HG03139 (cell line): ENCODE measurements around the gene HMOX2.

ENCODE experiments used
- ATAC-seq: cut with Tn5 transposase; IDR thresholded peaks from one replicate; pipeline ENCODE4 v1.9.1; 2021; ENCODE audit not compliant: unreplicated experiment

HMOX2 gene

DNA sequence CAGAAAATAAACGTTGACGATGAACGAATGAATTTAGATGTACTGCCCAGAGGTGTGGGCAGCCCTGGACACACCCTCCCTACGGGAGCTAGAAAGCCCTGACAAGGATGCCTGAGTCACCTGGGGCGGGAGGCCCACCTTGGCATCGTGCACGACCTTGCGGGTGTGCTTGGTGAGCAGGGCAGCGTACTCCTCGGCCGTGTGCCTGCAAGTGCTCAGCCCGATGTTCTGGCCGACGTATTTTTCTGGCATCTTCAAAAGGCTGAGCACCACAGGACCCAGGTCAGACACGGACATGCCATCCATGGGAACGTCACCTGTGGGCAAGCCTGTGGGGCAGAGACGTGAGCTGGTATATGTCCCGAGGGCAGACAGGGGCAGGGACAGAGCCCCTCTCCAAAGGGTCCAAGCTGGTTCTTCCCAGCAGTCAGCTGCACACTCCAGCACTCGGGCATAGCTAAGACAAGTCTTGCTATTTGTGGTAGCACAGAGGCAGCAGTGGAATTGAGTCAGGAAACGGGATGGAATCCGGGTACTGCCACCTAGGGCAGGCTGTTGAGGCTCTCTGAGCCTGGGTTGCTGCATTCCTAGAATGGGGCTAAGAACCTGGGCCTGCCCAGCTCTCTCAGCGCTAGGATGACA lies 12.6 kb upstream of the HMOX2 start:
- ATAC-seq = no peak

DNA sequence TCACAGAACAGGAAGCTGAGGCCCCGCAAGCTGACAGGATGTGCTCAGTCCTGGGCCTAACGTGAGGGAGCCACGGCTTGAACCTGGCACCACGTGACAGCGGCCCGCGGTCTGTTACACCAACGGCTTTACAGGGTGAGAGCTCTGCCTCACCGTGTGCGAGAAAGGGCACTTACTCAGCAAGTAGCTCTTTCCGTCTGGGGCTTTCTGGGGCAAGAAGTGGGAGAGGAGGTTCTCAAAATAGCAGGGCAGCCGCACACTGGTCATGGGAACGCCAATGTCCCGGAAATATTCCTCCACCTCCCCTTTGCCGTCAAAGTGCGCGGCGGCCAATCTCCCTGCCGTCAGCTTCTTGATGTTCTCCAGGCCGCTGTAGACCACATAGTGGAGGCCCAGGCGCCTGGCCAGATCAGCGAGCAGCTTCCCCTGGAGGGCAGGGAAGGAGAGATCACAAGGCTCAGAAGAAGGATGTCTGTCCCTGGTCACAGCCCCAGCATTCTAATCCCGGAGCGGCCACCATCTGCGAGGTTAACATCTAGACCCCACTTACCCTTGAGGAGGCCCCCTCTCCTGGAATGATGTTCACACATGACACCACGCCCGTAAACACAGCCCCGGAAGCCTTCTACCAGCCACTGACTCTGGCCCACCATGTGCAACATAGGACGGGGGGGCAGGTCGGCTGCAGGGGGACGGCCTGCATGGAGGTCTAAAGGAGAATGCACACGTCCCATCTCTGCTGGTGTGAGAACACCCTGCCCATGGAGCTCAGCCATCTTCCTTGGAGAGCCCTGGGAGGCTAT lies 10.0 kb upstream of the HMOX2 start:
- ATAC-seq = no peak

DNA sequence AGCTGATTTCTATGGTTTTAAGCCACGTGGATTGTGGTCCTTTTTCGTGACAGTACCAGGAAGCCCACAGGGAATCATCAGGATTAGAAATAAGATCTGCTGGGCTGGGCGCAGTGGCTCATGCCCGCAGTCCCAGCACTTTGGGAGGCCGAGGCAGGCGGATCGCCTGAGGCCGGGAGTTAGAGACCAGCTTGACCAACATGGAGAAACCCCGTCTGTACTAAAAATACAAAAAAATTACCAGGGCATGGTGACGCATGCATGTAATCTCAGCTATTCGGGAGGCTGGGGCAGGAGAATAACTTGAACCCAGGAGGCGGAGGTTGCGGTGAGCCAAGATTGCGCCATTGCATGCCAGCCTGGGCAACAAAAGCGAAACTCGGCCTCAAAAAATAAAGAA lies 8.3 kb upstream of the HMOX2 start:
- no peak for ATAC-seq

DNA sequence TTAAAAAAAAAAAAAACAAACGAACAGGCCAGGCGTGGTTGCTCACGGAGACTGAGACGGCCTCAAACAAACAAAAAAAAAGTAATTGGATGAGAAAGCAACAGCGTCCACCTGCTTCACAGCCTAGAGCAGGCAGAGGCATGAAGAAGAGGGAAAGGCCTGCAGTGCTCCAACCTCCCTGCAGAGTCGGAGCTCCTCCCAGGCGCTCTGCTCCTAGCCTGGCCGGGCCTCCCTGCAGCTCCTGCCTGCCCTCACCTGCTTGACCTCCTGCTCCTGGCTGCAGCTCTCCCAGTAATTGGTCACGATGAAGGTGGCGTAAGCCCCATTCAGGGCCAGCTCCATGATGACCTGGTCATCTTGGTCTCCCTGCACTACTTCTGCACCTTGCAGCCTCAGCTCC lies 7.2 kb upstream of the HMOX2 start:
- no peak for ATAC-seq

DNA sequence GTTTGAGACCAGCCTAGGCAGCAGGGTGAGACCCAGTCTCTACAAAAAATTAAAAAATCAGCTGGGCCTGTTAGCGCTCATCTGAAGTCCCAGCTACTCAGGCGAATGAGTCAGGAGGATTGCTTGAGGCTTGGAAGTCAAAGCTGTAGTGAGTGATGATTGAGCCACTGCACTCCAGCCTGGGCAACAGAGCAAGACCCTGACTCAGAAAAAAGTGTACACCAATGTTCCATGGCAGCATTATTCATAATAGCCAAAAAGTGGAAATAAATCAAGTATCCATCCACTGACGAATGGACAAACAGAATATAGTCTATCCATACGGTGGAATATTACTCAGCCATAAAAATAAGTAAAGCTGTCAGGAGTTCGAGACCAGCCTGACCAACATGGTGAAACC lies 4.3 kb upstream of the HMOX2 start:
- no peak for ATAC-seq

DNA sequence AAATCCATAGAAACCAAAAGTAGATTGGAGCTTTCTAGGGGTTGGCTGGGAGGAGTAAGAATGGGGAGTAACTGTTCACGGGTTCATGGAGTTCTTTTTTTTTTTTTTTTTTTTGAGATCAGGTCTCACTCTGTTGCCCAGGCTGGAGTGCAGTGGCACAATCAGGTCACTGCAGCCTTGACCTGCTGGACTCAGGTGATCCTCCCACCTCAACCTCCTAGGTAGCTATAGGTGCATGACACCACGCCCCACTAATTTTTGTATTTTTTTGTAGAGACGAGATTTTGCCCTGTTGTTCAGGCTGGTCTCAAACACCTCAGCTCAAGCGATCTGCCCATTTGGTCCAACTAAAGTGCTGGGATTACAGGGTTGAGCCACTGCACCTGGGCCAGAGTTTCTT lies 3.3 kb upstream of the HMOX2 start:
- ATAC-seq = no peak

DNA sequence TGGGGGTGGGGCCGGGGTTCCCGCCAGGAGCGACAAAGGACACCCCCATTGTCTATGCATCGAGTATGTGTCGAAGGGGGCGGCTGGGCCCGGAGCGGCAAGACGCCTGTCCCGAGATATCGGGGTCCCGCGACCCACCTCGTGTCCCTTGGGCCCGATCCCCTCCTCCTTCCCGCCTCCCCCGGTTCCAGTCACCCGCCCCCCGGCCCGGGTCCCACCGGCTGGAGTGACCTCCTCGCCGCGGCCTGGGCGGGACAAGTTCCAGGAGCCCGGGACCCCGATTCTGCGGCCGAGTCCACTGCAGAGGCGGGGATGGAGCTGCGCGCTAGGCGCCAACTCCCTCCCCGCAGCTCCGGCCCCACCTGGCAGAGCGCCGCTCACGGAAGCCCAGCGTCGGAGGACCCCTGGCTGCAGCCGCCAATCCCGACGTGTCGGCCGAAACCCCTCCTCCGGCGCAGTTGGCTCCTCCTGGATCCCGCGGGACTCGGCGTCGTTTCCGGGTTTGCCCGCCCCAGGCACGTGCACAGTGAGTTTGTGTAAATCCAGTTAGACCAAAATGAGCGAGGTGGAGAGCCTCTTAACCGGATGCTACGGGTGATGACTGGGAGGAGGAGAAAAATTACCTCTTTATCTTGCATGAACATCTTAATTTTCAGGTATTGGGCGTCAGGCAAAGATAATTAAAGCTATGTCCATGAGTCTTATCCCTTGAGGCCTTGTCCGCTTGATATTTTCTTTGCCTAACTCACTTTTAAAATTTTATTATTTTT lies 1.8 kb upstream of the HMOX2 start, which contains the start of gene NMRAL1:
NMRAL1 (minus strand) TSS at position 434 of the 770 bp plus-strand sequence. CDS start 493 bp downstream, outside the sequence.
- ATAC-seq = peak; percentile 40

DNA sequence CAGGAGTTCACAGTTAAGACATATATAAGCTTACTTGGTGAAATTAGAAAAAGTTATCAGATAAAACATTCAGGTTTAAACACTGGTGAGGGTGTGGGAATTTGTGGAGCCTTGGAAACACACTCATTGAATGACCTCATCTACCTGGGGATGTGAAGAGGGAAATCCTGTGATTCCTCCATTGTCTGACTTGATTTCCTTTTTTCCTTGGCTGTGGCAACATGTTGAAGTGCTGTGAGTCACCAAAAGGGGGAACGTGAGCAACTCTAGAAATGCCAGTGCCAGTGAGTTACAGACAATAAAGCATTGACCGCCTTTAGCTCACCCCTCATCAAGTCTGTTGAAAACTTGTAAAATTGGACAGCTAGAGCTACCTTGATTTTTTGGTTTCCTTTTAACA lies 1.8 kb downstream of the HMOX2 start:
- ATAC-seq = no peak

DNA sequence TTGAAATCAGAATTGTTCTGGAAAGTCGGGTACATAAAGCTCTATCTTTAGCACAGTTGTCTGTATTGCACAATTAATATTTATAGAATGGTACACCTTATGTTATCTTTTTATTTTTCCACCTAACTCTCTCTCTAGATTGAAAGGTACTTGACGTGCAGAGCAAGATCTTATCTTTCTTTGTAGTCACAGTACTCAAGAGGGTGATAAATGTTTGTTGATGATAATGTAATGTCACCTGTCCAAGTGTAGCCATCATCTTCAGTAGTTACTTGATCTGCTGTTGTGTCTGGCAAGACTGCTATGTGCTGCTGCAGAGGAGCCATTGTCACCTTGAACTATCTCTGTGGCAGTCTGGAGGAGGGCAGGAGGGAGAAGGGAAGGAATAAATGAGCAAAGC lies 5.3 kb downstream of the HMOX2 start:
- ATAC-seq = no peak

DNA sequence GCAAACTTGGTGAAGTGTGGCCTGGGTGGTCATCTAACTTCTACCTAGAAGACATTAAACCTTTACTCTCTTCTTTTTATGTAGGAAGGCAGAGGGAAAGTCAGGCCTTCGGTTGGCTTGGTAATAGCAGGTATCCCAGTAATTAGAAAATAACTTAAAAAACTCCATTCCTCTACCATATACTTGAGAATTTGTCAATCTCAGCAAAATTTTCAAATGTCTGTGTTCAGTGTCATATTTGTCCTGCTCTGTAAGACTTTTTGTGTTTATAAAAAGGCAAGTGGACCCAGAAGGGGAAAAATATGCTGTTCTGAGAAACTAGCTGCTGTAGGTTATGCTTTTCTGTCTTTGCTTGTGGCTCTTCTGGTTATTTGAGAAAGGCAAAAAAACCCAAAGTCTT lies 5.8 kb downstream of the HMOX2 start:
- ATAC-seq = no peak

DNA sequence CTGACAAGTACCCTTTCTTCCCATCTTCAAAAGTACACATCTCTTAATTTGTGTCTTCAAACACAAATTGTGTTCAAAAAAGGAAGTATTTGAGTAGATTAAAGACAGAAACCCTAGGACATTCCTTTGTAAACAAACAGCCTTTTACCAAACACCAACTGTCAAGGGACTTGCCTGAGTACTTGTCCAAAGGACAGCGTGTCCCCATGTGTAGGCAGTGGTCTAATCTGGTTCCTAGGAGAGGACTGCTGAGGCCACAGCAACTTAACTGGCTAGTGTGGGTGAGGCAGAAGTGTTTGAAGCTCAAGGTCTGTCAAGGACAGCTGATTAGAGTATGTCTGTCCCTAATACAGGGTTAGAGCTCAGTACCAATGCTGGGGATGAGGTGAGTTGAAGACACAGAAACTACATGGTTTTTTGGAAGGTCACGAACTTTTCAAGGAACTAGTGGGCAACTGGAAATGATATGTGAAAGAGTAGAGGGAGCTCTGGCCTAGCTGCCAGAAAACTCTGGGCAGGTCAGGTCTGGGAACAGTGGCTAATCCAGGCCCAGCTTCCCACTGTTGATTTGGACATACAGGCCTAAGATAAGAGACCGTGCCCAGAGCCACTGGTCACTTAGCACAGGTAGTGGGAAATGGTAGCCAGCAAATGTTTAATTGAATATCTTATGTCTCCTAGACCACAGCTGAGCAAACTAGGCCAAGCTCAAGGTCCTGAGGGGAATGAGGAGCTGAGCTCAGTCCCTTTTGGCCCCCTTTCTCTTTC lies 10.1 kb downstream of the HMOX2 start:
- ATAC-seq = no peak

DNA sequence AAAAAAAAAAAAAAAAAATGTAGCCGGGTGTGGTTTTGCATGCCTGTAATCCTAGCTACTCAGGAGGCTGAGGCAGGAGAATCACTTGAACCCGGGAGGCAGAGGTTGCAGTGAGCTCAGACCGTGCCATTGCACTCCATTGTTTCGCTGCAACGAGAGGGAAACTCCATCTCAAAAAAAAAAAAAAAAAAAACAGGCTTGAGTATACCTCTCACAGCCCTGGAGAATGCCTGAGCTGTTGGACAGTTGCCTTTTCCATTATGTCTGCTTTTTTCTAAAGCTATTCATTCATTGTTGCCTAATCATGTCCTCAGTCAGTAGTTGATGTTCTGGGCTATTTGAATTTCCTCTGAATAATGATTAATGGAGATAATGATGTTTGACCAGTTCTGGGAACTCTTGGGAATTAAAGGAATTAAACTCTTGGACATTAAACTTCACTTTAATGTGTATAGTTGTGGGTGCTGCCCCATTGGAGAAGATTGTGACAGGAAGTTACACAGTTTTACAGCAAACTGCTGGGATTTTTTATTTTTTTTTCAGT lies 11.8 kb downstream of the HMOX2 start:
- ATAC-seq = no peak

DNA sequence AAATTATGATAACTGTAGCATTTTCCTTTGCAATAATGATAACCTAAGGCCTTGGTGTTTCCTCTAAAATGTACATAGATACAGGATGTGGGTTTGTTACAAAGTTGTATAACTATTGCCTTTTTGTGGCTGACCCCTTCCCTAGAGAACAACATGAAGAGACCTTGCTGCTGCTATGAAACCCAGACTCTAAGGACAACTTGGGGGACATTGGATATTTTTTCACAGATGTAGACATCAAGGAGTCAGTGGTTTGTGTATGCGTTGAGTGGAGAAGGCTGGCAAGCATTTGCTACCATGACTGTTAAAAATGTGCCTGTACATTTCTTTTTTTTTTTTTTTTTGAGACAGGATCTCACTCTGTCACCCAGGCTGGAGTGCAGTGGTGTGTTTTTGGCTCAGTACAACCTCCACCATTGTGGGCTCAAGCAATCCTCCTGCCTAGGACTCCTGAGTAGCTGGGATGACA lies 12.3 kb downstream of the HMOX2 start:
- no peak for ATAC-seq

DNA sequence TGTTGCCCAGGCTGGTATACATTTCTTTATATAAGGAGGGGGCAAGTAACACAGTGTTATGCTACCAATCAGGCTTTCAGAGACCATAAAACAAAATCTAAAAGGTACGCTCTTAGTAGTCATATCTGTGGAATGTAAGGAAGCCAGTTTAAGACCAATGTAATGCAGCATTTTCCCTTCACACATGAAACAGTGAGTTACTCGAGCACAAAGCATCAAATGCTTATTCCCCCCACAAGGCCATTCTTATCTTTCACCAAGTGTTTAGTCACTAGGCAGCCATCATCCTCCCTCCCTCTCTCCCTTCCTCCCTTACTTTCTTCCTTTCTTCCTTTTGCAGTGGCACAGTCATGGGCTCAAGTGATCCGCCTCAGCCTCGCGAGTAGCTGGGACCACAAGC lies 12.8 kb downstream of the HMOX2 start:
- no peak for ATAC-seq

DNA sequence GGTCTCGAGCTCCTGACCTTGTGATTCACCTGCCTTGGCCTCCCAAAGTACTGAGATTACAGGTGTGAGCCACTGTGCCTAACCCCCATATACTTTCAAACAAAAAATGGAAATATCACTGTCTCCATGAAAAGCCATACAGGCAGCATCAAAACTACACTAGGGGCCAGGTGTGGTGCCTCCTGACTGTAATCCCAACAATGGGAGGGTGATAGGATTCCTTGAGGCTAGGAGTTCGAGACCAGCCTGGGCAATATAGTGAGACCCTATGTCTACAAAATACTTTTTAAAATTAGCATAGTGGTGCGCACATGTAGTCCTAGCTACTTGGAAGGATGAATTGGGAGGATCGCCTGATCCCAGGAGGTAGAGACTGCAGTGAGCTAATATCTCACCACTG lies 15.7 kb downstream of the HMOX2 start:
- no peak for ATAC-seq

DNA sequence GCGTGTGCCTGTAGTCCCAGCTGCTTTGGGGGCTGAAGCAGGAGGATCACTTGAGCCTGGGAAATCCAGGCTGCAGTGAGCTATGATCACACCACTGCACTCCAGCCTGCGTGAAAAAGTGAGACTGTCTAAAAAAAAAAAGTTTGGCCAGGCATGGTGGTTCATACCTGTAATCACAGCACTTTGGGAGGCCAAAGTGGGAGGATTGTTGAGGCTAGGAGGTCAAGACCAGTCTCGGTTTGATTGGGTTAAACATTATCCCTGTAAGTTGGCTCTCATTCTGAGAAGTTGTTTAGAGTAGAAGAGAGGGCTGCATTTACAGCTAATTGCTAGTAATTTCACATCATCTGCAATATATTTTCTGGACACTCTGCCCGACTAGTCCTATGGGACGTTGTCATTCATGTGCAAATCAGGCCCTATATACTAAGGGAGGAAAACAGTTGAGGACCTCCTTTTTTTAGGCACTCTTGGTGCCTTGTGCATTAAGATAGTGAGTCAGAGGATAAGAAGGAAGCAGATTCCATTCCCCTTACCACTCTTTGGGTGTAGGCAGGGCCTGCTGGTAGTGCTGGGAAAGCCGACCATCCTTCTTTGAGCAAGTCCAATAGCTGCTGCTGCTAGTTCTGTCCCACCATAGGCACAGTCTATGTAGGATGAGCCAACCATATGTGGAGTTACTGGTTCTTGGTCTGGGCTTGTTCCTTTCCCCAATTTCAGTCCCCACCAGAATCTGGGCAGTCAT lies 18.7 kb downstream of the HMOX2 start:
- ATAC-seq = no peak

DNA sequence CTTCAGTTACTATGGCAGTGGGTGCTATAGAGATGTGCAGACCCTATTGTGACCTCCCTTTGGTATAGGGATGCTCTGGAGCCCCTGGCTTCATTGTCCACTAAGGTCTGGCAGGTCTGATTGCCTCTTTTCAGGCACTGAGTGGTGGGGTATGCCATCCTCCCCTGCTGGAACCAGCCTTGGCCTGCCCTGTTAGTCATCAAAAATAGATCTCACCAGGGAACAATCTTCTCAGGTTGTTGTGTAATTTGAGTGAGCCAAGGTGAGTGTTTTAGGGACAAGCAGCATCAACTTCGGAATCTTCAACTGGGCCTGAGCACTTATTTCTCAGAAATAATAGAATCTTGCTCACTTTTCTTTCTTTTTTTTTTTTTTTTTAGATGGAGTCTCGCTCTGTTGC lies 19.6 kb downstream of the HMOX2 start:
- ATAC-seq = no peak

DNA sequence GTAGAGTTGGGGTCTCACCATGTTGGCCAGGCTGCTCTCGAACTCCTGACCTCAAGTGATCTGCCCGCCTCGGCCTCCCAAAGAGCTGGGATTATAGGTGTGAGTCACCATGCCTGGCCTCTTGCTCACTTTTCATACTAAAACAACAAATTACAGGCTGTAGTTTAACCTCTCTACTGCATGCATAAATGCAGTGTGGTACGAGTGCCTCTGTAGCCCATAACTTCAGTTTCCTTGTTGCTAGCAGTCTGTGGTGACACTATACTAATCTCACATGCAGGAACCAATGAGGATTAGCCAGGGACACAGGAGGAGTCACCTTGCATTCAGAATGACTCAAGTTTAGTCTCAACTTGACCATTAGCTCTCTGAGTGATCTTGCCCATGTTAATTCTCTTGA lies 20.1 kb downstream of the HMOX2 start:
- no peak for ATAC-seq

DNA sequence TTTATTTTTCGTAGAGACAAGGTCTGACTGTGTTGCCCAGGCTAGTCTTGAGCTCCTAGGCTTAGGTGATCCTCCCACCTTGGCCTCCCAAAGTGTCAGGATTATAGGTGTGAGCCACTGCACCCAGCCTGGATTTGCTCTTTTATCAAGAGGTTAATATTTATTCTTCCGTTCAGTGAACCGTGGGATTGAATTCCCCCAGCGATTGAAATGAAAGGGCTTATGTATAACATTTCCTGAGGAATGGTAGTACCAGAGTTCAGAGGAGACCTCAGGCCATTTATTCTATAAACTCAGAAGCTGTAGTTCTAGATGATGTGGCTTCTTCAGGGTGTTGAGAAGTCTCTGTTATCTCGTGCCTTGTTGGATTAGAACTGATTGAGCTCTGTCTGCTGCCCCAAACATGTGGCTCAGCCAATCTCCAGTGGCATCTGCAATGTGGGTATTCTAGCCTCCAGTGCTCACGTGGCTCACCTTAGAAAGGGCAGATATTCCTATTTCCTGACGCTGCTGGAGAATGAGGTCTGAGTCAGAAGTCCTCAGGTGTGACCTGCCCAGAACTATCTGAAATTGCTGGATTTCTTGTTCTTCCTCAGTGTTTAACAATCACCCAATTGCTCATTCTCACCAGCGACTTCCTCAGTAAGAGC lies 22.5 kb downstream of the HMOX2 start:
- ATAC-seq = no peak

DNA sequence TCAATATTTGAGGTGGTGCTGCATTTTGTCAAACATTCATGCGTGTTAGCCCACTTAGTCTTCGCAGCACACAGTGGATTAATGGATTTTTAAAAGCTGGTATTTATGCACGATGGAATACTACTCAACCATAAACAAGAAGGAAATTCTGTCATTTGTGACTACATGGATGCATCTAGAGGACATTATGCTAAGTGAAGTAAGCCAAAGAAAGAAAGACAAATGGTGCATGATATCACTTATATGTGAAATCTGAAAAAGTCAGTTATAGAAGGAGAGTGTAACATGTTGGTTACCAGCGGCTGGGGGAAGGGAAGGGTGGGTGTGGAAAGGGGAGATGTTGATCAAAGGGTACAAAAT lies 23.0 kb downstream of the HMOX2 start:
- ATAC-seq = no peak
